GM19467 (cell line): ENCODE results near the gene NSMCE1.
"Not testable (repeated sequence)": the region's sequence is repeated elsewhere in the genome, so short reads cannot be mapped to it uniquely, and the experiment has no call there.

Experiments
- ATAC-seq: cut with Tn5 transposase; IDR thresholded peaks from one replicate; pipeline ENCODE4 v1.9.1; 2021; ENCODE audit warnings: mild to moderate bottlenecking, moderate library complexity; ENCODE audit not compliant: unreplicated experiment

NSMCE1 gene

GRCh38 chr16:27220527-27220926, 48.0 kb downstream of the NSMCE1 start:
- ATAC-seq: no peak

DNA sequence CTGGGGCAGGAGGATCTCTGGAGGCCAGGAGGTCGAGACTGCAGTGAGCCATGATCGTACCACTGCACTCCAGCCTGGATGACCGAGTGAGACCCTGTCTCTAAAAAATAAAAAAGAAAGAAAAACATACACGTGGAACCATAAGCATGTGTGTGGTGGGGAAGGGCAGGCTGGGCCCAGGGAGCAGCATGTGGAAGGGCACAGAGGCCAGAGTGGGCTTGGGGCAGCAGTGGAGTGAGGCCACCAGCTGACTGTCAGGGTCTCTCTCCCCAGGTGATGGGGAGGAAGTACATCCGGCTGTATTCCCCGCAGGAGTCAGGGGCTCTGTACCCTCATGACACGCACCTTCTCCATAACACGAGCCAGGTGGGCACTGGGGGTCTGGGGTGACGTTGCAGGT, 48.5 kb downstream of the NSMCE1 start:
- ATAC-seq: no peak

DNA sequence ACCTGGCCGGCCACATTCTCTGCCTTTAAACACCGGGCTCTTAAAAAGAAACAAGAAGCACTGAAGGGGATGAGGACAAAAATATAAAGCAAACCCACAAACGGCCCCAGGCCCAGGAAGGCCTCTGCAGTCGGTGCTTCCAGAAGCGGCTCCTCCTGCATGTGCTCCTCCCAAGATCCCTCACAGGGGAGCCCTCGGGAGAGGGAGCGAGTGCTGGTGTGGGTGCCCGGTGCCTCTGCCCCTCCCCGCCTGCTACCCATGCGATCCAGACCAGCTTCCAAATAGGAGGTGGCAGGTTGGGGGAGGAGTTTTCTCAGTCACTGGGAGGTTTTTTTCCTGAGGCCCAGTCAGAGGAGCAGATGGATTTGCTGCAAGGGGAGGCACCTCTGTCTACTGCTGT, 49.4 kb downstream of the NSMCE1 start:
- ATAC-seq: no peak

- no peak for ATAC-seq
Observed at GRCh38 chr16:27218756-27219155, 49.8 kb downstream of the NSMCE1 start.

- no peak for ATAC-seq
Observed at GRCh38 chr16:27217256-27217655, 51.3 kb downstream of the NSMCE1 start.

DNA sequence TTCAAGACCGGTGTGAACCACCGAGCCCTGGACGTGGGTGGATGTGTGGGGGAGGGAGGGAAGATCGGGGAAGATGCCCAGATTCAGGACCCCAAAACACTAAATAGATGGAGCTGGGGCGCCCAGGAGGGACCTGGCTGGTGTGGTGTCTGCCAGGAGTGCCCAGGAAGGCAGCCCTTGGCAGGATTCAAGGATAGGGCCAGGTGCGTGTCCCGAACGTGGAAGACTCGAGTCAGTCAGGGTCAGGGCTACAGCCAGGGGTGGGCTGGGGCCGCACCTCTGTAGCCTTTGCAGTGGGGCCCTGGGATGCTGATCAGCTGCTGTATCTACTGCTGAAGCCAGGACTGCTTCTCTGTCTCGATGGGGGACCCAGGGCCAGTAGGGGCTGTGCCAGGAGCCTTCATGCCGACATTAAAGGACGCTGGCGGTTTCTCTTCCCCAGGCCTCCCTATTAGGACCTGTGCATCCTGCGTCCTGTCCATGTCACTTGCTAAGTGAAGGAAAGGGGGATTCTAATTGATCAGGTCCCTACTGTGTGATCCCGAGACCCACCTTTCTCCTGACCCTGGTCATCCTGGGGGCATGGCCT, 52.2 kb downstream of the NSMCE1 start:
- no peak for ATAC-seq

DNA sequence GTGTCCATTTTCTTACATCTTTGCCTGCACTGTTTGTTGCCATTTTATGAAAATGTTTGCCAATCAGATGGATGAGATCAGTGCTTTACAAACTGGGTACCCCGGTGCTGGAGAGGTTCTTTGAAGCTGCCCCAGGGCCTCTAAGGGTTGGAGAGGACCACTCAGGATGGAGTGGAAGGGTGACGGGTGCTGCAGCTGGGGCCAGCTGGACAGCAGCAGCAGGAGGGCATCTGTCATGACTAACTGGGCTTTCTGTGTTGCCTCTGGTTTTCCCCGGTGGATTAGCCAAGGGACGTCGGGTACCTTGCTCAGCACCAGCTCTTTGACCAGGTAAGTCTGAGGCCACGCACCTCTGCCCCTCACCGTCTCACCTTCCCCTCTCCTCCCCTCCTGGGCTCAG, 52.9 kb downstream of the NSMCE1 start:
- no peak for ATAC-seq

DNA sequence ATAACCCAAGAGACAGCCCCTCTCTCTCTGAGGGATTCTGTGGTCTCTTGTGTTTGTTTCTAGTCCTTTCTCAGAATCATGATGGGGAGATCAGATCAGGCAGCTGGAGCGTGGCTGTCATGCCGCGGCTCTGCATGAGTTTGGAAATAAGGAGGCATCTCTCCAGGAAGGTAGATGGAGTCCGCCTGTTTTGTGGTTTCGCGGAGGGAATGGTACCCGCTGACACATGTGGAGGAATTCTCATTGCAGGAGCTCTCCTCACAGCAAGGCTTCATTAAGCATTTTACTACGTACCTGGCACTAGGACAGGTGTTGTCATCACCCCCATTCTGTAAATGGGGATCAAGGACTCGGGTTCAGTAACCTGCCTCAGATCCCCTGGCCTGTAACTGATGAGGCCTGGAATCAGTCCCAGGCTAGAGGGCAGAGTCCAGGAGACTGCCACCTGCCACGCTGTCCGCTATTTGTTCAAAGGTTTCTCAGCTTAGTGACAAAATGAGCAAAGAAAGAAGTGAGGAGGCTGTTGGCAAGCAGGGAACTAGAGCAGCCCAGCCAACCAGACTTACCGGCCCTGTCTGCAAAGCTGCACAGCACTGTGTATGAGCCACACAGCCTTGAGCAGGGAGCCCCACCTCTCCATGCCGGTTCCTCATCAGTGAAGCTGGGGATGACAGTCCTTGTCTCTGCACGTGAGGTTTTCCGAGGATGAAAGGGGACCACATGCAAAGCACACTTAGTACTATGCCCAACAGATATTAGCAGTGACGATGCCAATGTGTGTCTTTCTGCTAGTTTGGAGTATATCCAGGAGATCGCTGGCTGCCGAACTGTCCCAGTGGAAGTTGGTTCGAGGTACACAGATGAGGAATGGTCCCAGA, 54.2 kb downstream of the NSMCE1 start:
- ATAC-seq: no peak

DNA sequence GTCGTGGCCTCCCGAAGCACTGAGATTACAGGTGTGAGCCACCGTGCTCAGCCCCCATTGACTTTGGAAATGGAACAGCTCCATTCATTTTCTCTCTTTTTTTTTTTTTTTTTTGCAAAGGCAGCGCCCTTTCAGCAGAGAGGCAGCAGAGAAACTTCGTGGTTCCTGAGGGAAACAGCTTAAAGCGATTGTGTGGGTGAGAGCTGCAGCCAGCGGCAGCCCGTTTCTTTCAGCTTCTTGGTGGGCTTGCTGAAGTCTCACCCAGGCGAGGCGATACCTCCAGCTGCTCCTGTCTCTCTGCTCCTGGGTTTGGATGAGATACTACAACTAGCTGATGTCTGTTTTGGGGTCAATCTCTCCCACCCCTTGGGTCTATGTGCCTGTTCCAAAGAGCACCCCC, 57.5 kb downstream of the NSMCE1 start:
- ATAC-seq: no peak

DNA sequence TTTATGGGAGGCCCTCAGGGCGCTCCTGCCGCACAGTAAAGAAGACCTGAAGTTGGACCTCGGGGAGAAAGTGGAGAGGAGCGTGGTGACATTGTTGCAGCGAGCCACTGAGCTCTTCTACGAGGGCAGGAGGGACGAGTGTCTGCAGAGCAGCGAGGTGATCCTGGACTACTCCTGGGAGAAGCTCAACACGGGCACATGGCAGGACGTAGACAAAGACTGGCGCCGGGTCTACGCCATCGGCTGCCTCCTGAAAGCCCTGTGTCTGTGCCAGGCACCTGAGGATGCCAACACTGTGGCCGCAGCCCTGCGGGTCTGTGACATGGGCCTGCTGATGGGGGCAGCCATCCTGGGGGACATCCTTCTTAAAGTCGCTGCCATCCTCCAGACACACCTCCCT, 58.4 kb downstream of the NSMCE1 start:
- ATAC-seq: no peak

DNA sequence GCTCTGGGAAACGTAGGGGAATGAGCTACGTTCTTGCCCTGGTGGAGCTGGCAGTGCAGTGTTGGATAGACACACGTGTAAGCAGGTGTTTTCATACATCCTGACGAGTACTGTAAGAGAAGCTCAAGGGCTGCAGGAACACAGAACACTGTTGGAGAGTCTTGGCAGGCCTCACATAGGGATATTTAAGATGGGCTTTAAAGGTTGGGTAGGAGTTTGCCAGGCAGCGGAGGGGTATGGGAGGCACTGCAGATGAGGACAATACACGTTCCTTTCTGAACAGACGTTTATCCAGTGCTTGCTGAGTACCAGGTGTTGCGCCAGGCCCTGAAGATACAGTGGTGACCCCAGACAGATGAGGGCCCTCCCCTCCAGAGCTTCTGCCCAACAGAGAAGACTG, 59.0 kb downstream of the NSMCE1 start:
- no peak for ATAC-seq

- ATAC-seq: no peak
Observed at GRCh38 chr16:27208796-27209195, 59.8 kb downstream of the NSMCE1 start.

GRCh38 chr16:27208081-27208680, 60.4 kb downstream of the NSMCE1 start:
- ATAC-seq: no peak

GRCh38 chr16:27207121-27207520, 61.5 kb downstream of the NSMCE1 start:
- ATAC-seq: not testable (repeated sequence)

- ATAC-seq: no peak
Observed at GRCh38 chr16:27205423-27206065, 63.0 kb downstream of the NSMCE1 start.

GRCh38 chr16:27204312-27204915, 64.2 kb downstream of the NSMCE1 start:
- no peak for ATAC-seq

- peak; percentile 79 for ATAC-seq
Observed at GRCh38 chr16:27203507-27204311, 64.9 kb downstream of the NSMCE1 start, which contains the start of gene KDM8. KDM8 (plus strand) TSS chr16:27203526; CDS start chr16:27210124, 6,598 bp downstream.

GRCh38 chr16:27202923-27203506, 65.6 kb downstream of the NSMCE1 start:
- peak; percentile 47 for ATAC-seq

DNA sequence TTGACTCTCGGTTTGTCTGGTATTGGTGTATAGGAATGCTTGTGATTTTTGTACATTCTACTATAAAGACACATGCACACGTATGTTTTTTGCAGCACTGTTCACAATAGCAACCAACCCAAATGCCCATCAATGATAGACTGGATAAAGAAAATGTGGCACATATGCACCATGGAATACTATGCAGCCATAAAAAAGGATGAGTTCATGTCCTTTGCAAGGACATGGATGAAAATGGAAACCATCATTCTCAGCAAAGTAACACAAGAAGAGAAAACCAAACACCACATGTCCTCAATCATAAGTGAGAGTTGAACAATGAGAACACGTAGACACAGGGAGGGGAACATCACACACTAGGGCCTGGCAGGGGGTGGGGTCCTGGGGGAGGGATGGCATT, 67.7 kb downstream of the NSMCE1 start:
- not testable (repeated sequence) for ATAC-seq

DNA sequence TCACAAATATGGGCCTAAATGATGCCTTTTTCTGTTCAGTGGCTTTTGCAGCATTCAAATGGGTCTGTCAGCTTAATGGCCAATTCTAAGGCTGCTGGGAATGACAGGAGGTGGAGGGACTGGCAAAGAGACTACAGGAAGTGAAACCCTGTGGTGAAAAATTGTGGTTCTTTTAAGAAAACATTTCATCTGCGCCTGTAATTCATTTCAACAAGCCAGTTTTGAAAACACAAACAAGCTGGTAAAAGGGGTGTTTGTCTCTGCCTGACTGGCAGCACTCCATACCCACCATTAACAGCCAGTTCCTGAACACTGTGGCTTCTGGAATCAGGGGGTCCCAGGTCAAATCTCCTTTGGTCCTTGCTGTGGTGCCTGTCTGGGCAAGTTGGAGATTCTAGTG, 68.8 kb downstream of the NSMCE1 start:
- ATAC-seq: peak; percentile 31
